ENCODE data around the gene HOXB5.

HOXB5 gene

DNA sequence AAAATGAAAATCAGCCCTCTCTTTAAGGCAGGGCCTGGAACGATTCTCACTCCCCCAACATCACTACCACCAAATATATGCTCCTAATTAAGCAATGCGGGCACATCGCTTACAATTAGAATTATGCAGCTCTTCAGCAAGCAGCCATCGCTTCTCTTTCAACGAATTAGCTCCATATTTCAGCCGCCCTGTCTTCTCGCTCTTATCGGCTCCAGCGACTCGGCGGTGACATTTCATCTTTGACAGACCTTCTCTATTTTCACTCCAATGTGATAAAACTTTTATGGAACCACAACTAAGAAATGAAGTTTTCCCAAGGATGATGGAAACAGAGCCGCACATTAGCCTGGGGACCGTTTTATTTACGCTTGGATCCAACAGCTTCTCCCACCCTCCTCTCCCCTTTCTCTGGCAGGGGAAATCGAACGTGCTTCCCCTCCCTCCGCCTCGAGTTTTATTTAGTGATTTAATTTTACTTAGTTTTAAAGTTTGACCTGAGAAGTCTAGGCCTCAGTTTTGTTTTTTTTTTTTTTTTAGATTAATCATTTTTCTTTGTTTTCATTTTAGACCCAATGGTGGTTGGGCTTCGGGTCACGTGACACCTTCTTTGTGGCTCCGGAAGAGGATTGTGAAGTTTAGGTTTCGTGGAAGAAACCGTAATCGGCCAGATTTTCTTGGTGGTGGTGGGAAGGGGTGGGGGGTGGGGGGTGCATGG, 45.6 kb downstream of the HOXB5 start:
- no peaks in the 10 kb centered on the region for H3F3A ChIP-seq (ENCODE audit: insufficient read depth, low read length)
- H3K4me1 ChIP-seq (ENCODE audit: insufficient read depth, low read length, severe bottlenecking) = no peaks in the 10 kb centered on the region
- H3K4me3 ChIP-seq (ENCODE audit: low read depth, low read length, poor library complexity, severe bottlenecking) = no peak overlapping the region
- no peak overlapping the region for H3K4me2 ChIP-seq (ENCODE audit: low read length)
- no peaks in the 10 kb centered on the region for H4K20me1 ChIP-seq (ENCODE audit: insufficient read depth, low read length)
- H3K9ac ChIP-seq (ENCODE audit: low read length) = no peak overlapping the region
- H2AFZ ChIP-seq (ENCODE audit: low read length) = no peak overlapping the region
- TF ChIP-seq EZH2 (IDR thresholded peaks at IDR 0.05; ENCODE audit: borderline replicate concordance, low read length) = no peak
- TF ChIP-seq, protein P1, sequence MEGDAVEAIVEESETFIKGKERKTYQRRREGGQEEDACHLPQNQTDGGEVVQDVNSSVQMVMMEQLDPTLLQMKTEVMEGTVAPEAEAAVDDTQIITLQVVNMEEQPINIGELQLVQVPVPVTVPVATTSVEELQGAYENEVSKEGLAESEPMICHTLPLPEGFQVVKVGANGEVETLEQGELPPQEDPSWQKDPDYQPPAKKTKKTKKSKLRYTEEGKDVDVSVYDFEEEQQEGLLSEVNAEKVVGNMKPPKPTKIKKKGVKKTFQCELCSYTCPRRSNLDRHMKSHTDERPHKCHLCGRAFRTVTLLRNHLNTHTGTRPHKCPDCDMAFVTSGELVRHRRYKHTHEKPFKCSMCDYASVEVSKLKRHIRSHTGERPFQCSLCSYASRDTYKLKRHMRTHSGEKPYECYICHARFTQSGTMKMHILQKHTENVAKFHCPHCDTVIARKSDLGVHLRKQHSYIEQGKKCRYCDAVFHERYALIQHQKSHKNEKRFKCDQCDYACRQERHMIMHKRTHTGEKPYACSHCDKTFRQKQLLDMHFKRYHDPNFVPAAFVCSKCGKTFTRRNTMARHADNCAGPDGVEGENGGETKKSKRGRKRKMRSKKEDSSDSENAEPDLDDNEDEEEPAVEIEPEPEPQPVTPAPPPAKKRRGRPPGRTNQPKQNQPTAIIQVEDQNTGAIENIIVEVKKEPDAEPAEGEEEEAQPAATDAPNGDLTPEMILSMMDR (IDR thresholded peaks at IDR 0.05; ENCODE audit: low read length) = no peak
- H3K36me3 ChIP-seq (ENCODE audit: insufficient read depth, low read length) = no peaks in the 10 kb centered on the region
- H3K9me2 ChIP-seq (ENCODE audit: low read depth, low read length) = no peaks in the 10 kb centered on the region
- no peaks in the 10 kb centered on the region for H3K79me2 ChIP-seq (ENCODE audit: insufficient read depth, low read length)
- no peaks in the 10 kb centered on the region for H3K9me3 ChIP-seq (ENCODE audit: low read length)
- H3K27ac ChIP-seq (ENCODE audit: low read depth, low read length, poor library complexity, severe bottlenecking) = no peak overlapping the region
- H3K27me3 ChIP-seq (ENCODE audit: insufficient read depth, low read length) = no peaks in the 10 kb centered on the region

DNA sequence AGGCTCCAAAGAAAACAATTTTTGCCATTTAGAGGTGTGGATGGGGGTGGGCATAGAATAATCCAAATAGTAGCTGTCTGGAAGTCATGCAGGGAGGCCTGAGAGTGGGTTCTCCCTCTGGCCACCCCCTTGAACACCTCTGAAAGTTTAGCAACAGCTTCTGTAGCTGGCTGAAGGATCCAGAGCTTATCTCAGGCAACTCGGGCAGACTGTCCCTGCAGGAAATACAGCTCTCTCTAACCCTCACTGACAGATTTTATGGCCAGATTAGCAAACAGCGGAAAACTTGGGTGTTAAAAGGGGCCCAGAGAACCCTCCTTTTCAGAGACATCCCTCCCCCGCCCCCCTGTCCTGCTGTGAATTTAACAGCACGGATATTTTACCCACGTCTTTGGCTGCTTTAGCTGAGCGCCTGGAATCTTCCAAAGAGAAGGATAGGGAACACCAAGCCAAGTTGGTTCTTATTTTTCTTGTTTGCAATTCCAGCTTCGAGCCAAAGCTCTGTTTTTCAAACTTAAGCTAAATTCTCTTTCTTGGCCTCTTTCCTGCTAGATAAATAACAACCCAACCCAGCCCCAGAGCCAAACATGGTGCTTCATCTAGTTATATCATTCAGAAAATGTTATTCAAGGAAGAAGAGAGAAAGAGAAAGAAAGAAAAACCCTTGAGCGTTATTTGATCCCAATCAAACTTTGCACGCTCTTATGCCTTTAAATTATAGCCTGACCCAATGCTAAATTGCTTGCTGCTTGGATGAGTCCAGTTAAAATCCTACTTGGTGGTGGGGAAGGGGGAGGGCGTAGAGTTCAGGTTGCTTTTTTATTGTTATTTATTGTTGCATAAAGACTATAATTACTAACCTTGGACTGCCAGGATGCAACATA, 46.4 kb downstream of the HOXB5 start:
- Histone ChIP-seq H3F3A (ENCODE audit: insufficient read depth, low read length) (no peaks in the 10 kb centered on the region), H3K27me3 (ENCODE audit: insufficient read depth, low read length) (no peaks in the 10 kb centered on the region), H3K4me3 (ENCODE audit: low read depth, low read length, poor library complexity, severe bottlenecking) (no peak overlapping the region), H2AFZ (ENCODE audit: low read length) (no peak overlapping the region), H4K20me1 (ENCODE audit: insufficient read depth, low read length) (no peaks in the 10 kb centered on the region), H3K36me3 (ENCODE audit: insufficient read depth, low read length) (no peaks in the 10 kb centered on the region), H3K27ac (ENCODE audit: low read depth, low read length, poor library complexity, severe bottlenecking) (no peak overlapping the region), H3K9me3 (ENCODE audit: low read length) (no peaks in the 10 kb centered on the region), H3K79me2 (ENCODE audit: insufficient read depth, low read length) (no peaks in the 10 kb centered on the region), H3K9me2 (ENCODE audit: low read depth, low read length) (no peaks in the 10 kb centered on the region), H3K4me1 (ENCODE audit: insufficient read depth, low read length, severe bottlenecking) (no peaks in the 10 kb centered on the region), H3K4me2 (ENCODE audit: low read length) (no peak overlapping the region), H3K9ac (ENCODE audit: low read length) (no peak overlapping the region)
- TF ChIP-seq, protein P1 (IDR thresholded peaks at IDR 0.05; ENCODE audit: low read length) = no peak
- TF ChIP-seq EZH2 (IDR thresholded peaks at IDR 0.05; ENCODE audit: borderline replicate concordance, low read length) = no peak

GRCh38 chr17:48546137-48546923, 47.2 kb downstream of the HOXB5 start:
- TF ChIP-seq, protein P1 (IDR thresholded peaks at IDR 0.05; ENCODE audit: low read length) = no peak
- TF ChIP-seq EZH2 (IDR thresholded peaks at IDR 0.05; ENCODE audit: borderline replicate concordance, low read length) = no peak
- Histone ChIP-seq H2AFZ (ENCODE audit: low read length) (no peak overlapping the region), H3K79me2 (ENCODE audit: insufficient read depth, low read length) (no peaks in the 10 kb centered on the region), H3K27ac (ENCODE audit: low read depth, low read length, poor library complexity, severe bottlenecking) (no peak overlapping the region), H3K9me2 (ENCODE audit: low read depth, low read length) (no peaks in the 10 kb centered on the region), H3K4me2 (ENCODE audit: low read length) (no peak overlapping the region), H3K9me3 (ENCODE audit: low read length) (no peaks in the 10 kb centered on the region), H3K4me1 (ENCODE audit: insufficient read depth, low read length, severe bottlenecking) (no peaks in the 10 kb centered on the region), H3K9ac (ENCODE audit: low read length) (no peak overlapping the region), H4K20me1 (ENCODE audit: insufficient read depth, low read length) (no peaks in the 10 kb centered on the region), H3K27me3 (ENCODE audit: insufficient read depth, low read length) (no peaks in the 10 kb centered on the region), H3F3A (ENCODE audit: insufficient read depth, low read length) (no peaks in the 10 kb centered on the region), H3K4me3 (ENCODE audit: low read depth, low read length, poor library complexity, severe bottlenecking) (no peak overlapping the region), H3K36me3 (ENCODE audit: insufficient read depth, low read length) (no peaks in the 10 kb centered on the region)
